ENCODE measurements around the gene ZC3H12A.

DNA sequence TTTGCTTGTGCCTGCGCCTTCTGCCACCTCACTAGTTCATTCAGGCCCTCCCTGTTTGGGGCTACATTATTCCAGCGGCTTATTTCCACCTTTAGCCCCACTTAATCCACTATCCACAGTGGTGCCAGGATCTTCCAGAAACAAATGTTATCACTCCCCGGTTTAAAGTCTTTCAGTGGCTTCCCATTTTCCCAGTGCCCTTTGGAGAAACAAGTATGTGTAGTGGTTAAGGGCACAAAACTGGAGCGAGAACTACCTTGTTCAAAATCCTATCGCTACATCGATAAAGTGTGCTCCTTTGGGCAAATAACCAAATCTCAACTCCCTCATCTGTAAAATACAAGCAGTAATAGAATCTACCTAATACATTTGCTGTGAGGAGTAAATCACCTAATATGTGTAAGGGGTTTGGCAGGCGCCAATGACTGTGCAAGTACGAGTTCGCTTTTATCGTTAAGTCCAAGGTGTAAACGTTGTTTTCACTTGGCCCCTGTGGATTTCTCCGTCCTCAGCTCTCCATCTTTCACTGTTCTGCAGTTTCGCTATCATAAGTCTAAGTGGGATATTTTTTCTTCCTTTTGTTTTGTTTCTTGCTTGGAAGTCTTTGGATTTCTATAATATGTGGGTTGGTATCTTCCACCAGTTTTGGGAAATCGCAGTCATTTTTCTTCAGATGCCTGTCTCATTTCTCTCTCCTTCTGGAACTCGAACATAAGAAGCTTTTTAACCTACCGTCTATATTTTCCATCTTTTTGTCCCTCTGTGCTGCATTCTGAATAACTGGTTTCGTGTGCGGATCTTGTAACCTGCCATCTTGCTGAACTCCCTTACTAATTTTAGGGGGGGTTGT, 41.0 kb downstream of the ZC3H12A start:
- no peak for TF ChIP-seq POLR2AphosphoS5 (IDR thresholded peaks at IDR 0.05; ENCODE audit: low read depth)
- TF ChIP-seq, protein P1, sequence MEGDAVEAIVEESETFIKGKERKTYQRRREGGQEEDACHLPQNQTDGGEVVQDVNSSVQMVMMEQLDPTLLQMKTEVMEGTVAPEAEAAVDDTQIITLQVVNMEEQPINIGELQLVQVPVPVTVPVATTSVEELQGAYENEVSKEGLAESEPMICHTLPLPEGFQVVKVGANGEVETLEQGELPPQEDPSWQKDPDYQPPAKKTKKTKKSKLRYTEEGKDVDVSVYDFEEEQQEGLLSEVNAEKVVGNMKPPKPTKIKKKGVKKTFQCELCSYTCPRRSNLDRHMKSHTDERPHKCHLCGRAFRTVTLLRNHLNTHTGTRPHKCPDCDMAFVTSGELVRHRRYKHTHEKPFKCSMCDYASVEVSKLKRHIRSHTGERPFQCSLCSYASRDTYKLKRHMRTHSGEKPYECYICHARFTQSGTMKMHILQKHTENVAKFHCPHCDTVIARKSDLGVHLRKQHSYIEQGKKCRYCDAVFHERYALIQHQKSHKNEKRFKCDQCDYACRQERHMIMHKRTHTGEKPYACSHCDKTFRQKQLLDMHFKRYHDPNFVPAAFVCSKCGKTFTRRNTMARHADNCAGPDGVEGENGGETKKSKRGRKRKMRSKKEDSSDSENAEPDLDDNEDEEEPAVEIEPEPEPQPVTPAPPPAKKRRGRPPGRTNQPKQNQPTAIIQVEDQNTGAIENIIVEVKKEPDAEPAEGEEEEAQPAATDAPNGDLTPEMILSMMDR (conservative IDR thresholded peaks at IDR 0.05; ENCODE audit: low read depth in 2 of 2) = no peak
- TF ChIP-seq JUNB (IDR thresholded peaks at IDR 0.05; ENCODE audit: unreplicated experiment) = no peak
- TF ChIP-seq CREB1 (CRISPR knock-in tag; IDR thresholded peaks at IDR 0.05; ENCODE audit: low read depth) = no peak
- no peak for TF ChIP-seq EZH2 (IDR thresholded peaks at IDR 0.05; ENCODE audit: low read depth, unreplicated experiment)
- TF ChIP-seq STAT1 (IDR thresholded peaks at IDR 0.05; ENCODE audit: unreplicated experiment) = no peak
- TF ChIP-seq, protein P2, sequence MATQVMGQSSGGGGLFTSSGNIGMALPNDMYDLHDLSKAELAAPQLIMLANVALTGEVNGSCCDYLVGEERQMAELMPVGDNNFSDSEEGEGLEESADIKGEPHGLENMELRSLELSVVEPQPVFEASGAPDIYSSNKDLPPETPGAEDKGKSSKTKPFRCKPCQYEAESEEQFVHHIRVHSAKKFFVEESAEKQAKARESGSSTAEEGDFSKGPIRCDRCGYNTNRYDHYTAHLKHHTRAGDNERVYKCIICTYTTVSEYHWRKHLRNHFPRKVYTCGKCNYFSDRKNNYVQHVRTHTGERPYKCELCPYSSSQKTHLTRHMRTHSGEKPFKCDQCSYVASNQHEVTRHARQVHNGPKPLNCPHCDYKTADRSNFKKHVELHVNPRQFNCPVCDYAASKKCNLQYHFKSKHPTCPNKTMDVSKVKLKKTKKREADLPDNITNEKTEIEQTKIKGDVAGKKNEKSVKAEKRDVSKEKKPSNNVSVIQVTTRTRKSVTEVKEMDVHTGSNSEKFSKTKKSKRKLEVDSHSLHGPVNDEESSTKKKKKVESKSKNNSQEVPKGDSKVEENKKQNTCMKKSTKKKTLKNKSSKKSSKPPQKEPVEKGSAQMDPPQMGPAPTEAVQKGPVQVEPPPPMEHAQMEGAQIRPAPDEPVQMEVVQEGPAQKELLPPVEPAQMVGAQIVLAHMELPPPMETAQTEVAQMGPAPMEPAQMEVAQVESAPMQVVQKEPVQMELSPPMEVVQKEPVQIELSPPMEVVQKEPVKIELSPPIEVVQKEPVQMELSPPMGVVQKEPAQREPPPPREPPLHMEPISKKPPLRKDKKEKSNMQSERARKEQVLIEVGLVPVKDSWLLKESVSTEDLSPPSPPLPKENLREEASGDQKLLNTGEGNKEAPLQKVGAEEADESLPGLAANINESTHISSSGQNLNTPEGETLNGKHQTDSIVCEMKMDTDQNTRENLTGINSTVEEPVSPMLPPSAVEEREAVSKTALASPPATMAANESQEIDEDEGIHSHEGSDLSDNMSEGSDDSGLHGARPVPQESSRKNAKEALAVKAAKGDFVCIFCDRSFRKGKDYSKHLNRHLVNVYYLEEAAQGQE (IDR thresholded peaks at IDR 0.05; ENCODE audit: unreplicated experiment) = no peak
- TF ChIP-seq ZNF331 (CRISPR knock-in tag; IDR thresholded peaks at IDR 0.05; ENCODE audit: low read depth) = no peak

Data from GM23338 (cell line).